Measurements from ENCODE around the gene SMAD7. TPM values are rescaled to one million over a fixed set of nuclear protein-coding genes. Genes with fewer than 3 reads are reported as not detected.

The SMAD7 gene
- total RNA-seq, 1 experiment from 2014 or later: 5.8 TPM

DNA sequence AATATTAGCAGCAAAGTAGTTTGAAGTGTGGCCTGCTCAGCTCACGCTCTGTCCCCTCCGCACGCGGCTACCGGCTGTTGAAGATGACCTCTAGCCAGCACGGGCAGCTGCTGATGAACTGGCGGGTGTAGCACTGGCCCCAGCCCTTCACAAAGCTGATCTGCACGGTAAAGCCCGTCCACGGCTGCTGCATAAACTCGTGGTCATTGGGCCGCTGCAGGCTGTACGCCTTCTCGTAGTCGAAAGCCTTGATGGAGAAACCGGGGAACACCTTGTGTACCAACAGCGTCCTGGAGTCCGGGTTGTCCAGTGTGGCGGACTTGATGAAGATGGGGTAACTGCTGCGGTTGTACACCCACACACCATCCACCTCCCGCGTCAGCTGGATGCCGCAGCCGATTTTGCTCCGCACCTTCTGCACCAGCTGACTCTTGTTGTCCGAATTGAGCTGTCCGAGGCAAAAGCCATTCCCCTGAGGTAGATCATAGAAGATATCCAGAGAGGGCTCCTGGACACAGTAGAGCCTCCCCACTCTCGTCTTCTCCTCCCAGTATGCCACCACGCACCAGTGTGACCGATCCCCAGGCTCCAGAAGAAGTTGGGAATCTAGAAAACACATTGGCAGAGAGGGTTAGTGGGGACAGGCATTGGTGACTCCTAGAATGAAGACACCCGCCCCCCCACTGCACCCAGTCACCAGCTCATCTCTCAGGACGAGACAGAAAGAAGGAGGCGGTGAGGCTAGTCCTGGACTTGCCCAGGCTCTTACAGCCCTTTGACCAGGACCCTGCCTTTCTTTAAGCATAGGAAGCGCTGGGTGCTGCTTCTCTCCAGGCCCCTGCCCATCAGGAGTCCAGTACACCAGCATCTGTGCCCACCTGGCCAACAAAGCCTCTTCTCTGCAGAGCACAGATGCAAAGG, 29.2 kb downstream of the SMAD7 start:
- ChIA-PET POLR2A (ENCODE audit: unreplicated experiment) (interaction anchor here (0.7 kb wide), 1 partner anchor 53 kb away, joined by 12 read pairs; no protein-coding TSS in a partner anchor), CTCF (no interaction called here)
- Histone ChIP-seq H3K9me3 (ENCODE audit: insufficient read depth, low read depth) (no peaks in the 10 kb centered on the region), H3K9me2 (ENCODE audit: insufficient read depth) (no peaks in the 10 kb centered on the region), H3K27me3 (ENCODE audit: insufficient read depth, low read depth) (no peaks in the 10 kb centered on the region), H3K4me3 (no peak overlapping the region), H3K4me1 (replicated peaks; ENCODE audit: insufficient read depth) (no peaks in the 10 kb centered on the region), H2AFZ (no peak overlapping the region), H3F3A (ENCODE audit: insufficient read depth, low read depth) (peaks cover 11% of the 10 kb centered on the region; the same call in 1 of the 2 replicates), H3K4me2 (no peak overlapping the region), H3K27ac (no peak overlapping the region), H3K36me3 (ENCODE audit: low read depth) (no peaks in the 10 kb centered on the region), H3K79me2 (ENCODE audit: low read depth) (peaks cover 23% of the 10 kb centered on the region), H4K20me1 (ENCODE audit: insufficient read depth) (peaks cover 31% of the 10 kb centered on the region)
- intact Hi-C loops (cut with micrococcal nuclease; ENCODE audit: unreplicated experiment): no loop called here
- no TSS peak for BruUV-seq (replicated peaks)
- DNase-seq: no peak
- TF ChIP-seq EZH2 (IDR thresholded peaks at IDR 0.05; ENCODE audit: low read depth) (no peak), CTCF (conservative IDR thresholded peaks at IDR 0.05) (no peak)

- Histone ChIP-seq H3K4me3 (no peak overlapping the region), H3K27ac (no peak overlapping the region), H3K4me1 (replicated peaks; ENCODE audit: insufficient read depth) (no peaks in the 10 kb centered on the region), H4K20me1 (ENCODE audit: insufficient read depth) (peaks cover 30% of the 10 kb centered on the region), H3F3A (ENCODE audit: insufficient read depth, low read depth) (peaks cover 17% of the 10 kb centered on the region), H3K79me2 (ENCODE audit: low read depth) (peaks cover 15% of the 10 kb centered on the region), H3K9me3 (ENCODE audit: insufficient read depth, low read depth) (no peaks in the 10 kb centered on the region), H3K36me3 (ENCODE audit: low read depth) (no peaks in the 10 kb centered on the region), H3K4me2 (no peak overlapping the region), H3K27me3 (ENCODE audit: insufficient read depth, low read depth) (no peaks in the 10 kb centered on the region), H2AFZ (no peak overlapping the region), H3K9me2 (ENCODE audit: insufficient read depth) (no peaks in the 10 kb centered on the region)
- TF ChIP-seq CTCF (conservative IDR thresholded peaks at IDR 0.05) (no peak), EZH2 (IDR thresholded peaks at IDR 0.05; ENCODE audit: low read depth) (no peak)
- no peak for DNase-seq
- BruUV-seq (replicated peaks): no TSS peak
- CTCF ChIA-PET: no interaction called here
- POLR2A ChIA-PET (ENCODE audit: unreplicated experiment): interaction anchor here (0.7 kb wide), 1 partner anchor 52 kb away, joined by 12 read pairs; no protein-coding TSS in a partner anchor
- intact Hi-C loops (cut with micrococcal nuclease; ENCODE audit: unreplicated experiment): no loop called here
These were observed 30.2 kb downstream of the SMAD7 start for GRCh38 chr18:48920408-48921038.

DNA sequence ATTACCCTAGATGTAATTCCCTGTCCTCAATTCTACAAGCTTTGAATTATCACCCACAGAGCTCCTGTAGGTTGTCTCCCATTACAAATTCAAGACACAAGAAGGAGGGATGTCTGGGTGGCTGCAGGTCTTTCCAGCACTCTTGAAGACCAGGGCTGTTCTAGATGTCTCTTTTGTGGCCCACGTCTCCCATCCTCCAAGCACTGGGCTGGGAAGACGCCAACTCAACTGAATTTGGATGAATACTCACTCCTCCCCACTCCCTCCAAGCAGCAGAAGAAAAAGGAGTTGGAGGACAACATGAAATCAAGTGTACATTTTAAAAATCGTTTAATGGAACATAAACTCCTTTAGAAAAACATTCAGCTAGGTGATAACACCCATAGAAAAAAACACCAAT, 31.2 kb downstream of the SMAD7 start:
- Histone ChIP-seq H3K79me2 (ENCODE audit: low read depth) (peaks cover 5% of the 10 kb centered on the region; the same call in 1 of the 2 replicates), H3K9me2 (ENCODE audit: insufficient read depth) (no peaks in the 10 kb centered on the region), H3K27me3 (ENCODE audit: insufficient read depth, low read depth) (no peaks in the 10 kb centered on the region), H3K4me1 (replicated peaks; ENCODE audit: insufficient read depth) (no peaks in the 10 kb centered on the region), H4K20me1 (ENCODE audit: insufficient read depth) (peaks cover 20% of the 10 kb centered on the region), H2AFZ (no peak overlapping the region), H3K9me3 (ENCODE audit: insufficient read depth, low read depth) (no peaks in the 10 kb centered on the region), H3K4me2 (no peak overlapping the region), H3K36me3 (ENCODE audit: low read depth) (no peaks in the 10 kb centered on the region), H3F3A (ENCODE audit: insufficient read depth, low read depth) (peaks cover 17% of the 10 kb centered on the region), H3K27ac (no peak overlapping the region), H3K4me3 (no peak overlapping the region)
- intact Hi-C loops (cut with micrococcal nuclease; ENCODE audit: unreplicated experiment): loop anchor here (10.0 kb wide), 1 partner anchor 205 kb away; no protein-coding TSS in a partner anchor
- TF ChIP-seq EZH2 (IDR thresholded peaks at IDR 0.05; ENCODE audit: low read depth) (no peak), CTCF (conservative IDR thresholded peaks at IDR 0.05) (no peak)
- DNase-seq: no peak
- BruUV-seq (replicated peaks): no TSS peak
- POLR2A ChIA-PET (ENCODE audit: unreplicated experiment): no interaction called here
- CTCF ChIA-PET: no interaction called here
